Ascending aorta (tissue), 2 donors: ENCODE data around the gene DHX38. TPM values are rescaled to one million over a fixed set of nuclear protein-coding genes. Genes with fewer than 3 reads are reported as not detected.

Experiments
- DNase-seq, 2 donors: peaks; one replicate each; pipeline ENCODE4 v3.0.0-alpha.2; 2019; ENCODE audit warnings: low spot score in 2 of 2
- H3K27ac ChIP-seq, 2 donors: fragments of 200-600 bp; sonication (generic); one replicate each; pipeline ENCODE4 v1.5.1; 2016 to 2017; ENCODE audit warnings: mild to moderate bottlenecking in 1 of 2
- H3K27me3 ChIP-seq: fragments of 200-600 bp; sonication (generic); one replicate; pipeline ENCODE4 v1.5.1; 2017
- H3K36me3 ChIP-seq, 2 donors: fragments of 200-600 bp; sonication (generic); one replicate each; pipeline ENCODE4 v1.5.1; 2016
- H3K4me1 ChIP-seq, 2 donors: fragments of 200-600 bp; sonication (generic); one replicate each; pipeline ENCODE4 v1.5.1; 2016 to 2017; ENCODE audit warnings: mild to moderate bottlenecking in 1 of 2
- H3K4me3 ChIP-seq, 2 donors: fragments of 200-600 bp; sonication (generic); one replicate each; pipeline ENCODE4 v1.5.1; 2016 to 2017; ENCODE audit warnings: mild to moderate bottlenecking in 1 of 2
- H3K9me3 ChIP-seq, 2 donors: fragments of 200-600 bp; sonication (generic); one replicate each; pipeline ENCODE4 v1.5.1; 2016
- CTCF ChIP-seq, 3 experiments: fragments of 200-600 bp in 2 of 3; fragments of 450-650 bp in 1 of 3; sonication (generic) in 2 of 3; IDR thresholded peaks; one replicate each; pipeline ENCODE4 v1.5.1; 2016 to 2019; ENCODE audit warnings: antibody characterized with exemption in 3 of 3, mild to moderate bottlenecking in 1 of 3, moderate library complexity in 1 of 3
- intact Hi-C: fragments of 100-400 bp; cut with DNase I; formaldehyde crosslinking; loops from one replicate; pipeline ENCODE4 v1.15.1; 2023
- total RNA-seq: library from RNA; depleted of rRNA; stranded (reverse); fragments of >200 nt; gene quantifications from one replicate; pipeline ENCODE4 v1.1.0, GENCODE V29; 2016

DHX38 gene
- total RNA-seq, 1 donor from 2014 or later: 11.7 TPM

DNA sequence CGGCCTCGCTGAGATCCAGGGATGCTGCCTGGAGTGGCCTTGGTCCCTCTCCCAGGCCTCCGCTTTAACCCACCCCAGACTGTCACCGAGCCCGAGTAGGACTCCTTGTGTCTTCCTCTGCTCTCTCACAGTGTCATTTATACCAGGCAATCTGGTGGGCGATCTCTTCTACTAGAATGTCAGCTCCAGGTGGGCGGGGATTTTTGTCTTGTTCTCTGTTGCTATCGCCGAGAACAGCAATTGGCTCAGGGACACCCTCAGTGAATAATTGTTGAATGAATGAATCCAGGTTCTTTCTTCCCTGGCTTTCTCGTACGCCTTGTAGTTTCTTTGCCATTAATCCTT, 591 bp downstream of the DHX38 start:
- TF ChIP-seq CTCF (IDR thresholded peaks at IDR 0.05): no peak
- Histone ChIP-seq H3K27ac (peak overlapping the region; percentile 84 to 92), H3K9me3 (no peaks in the 10 kb centered on the region), H3K4me3 (peak overlapping the region; percentile 75 to 87), H3K36me3 (peaks cover 29 to 43% of the 10 kb centered on the region in 2 donors), H3K4me1 (peaks cover 12 to 25% of the 10 kb centered on the region in 2 donors), H3K27me3 (no peaks in the 10 kb centered on the region)
- DNase-seq: no peak
- intact Hi-C loops: loop anchor here (5.0 to 10.0 kb wide), 2 partner anchors 369 to 527 kb away; partner anchors contain the start of gene PHLPP2

- H3K27me3 ChIP-seq: no peaks in the 10 kb centered on the region
- H3K36me3 ChIP-seq: peaks cover 74 to 79% of the 10 kb centered on the region in 2 donors
- TF ChIP-seq CTCF (IDR thresholded peaks at IDR 0.05): no peak
- DNase-seq: no peak
- no peaks in the 10 kb centered on the region for H3K9me3 ChIP-seq
- H3K4me3 ChIP-seq: no peak overlapping the region
- H3K4me1 ChIP-seq: peaks cover 9 to 11% of the 10 kb centered on the region in 2 donors
- intact Hi-C loops: loop anchor here (2.0 to 10.0 kb wide), 2 partner anchors 32 to 374 kb away; partner anchors contain the start of gene PHLPP2
- H3K27ac ChIP-seq: no peak overlapping the region
Observed at GRCh38 chr16:72098936-72099335, 5.3 kb downstream of the DHX38 start.

DNA sequence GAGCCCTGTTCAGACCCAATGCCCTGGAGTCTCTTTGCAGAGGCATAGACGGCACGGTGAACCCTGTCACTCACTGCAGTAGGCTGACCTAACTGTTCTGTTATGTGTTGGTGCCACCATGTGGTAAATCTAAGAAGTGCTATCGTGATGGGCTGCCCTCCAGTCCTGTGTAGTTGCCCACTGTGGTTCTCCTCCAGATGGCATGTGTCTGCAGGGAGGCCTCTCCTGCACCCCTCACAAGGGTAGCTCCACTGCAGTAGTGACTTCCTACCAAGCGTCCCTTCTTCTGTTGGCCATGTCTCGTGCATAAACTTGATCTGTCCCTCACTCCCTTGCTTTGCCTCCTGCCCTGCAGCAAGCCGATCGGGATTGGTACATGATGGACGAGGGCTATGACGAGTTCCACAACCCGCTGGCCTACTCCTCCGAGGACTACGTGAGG, 5.8 kb downstream of the DHX38 start:
- H3K27me3 ChIP-seq: no peaks in the 10 kb centered on the region
- H3K4me1 ChIP-seq: peaks cover 8 to 10% of the 10 kb centered on the region in 2 donors
- no peaks in the 10 kb centered on the region for H3K9me3 ChIP-seq
- TF ChIP-seq CTCF (IDR thresholded peaks at IDR 0.05): peak in 2 of 3 experiments; percentile 34 to 43
- no peak overlapping the region for H3K4me3 ChIP-seq
- no peak for DNase-seq
- H3K27ac ChIP-seq: no peak overlapping the region
- peaks cover 79 to 84% of the 10 kb centered on the region in 2 donors for H3K36me3 ChIP-seq
- intact Hi-C loops: loop anchor here (2.0 to 10.0 kb wide), 2 partner anchors 33 to 375 kb away; partner anchors contain the start of gene PHLPP2

GRCh38 chr16:72101195-72101594, 7.5 kb downstream of the DHX38 start:
- no peaks in the 10 kb centered on the region for H3K9me3 ChIP-seq

DNA sequence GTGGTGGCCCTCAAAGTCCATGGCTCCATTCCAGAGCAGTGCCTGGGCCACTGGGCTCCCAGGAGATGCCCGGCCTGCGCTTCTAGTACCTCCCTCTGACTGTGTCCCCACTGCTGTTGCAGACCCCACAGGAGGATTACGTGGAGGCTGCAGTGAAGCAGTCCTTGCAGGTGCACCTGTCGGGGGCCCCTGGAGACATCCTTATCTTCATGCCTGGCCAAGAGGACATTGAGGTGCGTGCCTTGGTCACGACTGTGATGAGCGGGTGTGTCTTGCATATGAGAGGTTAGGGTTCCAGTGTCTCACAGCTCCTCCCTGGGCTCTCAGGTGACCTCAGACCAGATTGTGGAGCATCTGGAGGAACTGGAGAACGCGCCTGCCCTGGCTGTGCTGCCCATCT, 11.3 kb downstream of the DHX38 start:
- Histone ChIP-seq H3K4me1 (no peaks in the 10 kb centered on the region), H3K4me3 (no peak overlapping the region), H3K27ac (no peak overlapping the region), H3K36me3 (peaks cover 100% of the 10 kb centered on the region in 2 donors), H3K9me3 (no peaks in the 10 kb centered on the region), H3K27me3 (no peaks in the 10 kb centered on the region)
- intact Hi-C loops: no loop called here
- no peak for TF ChIP-seq CTCF (IDR thresholded peaks at IDR 0.05)
- DNase-seq: no peak

More at GRCh38 chr16:72101195-72101594, 7.5 kb downstream of the DHX38 start:
- H3K27ac ChIP-seq: no peak overlapping the region
- no peak overlapping the region for H3K4me3 ChIP-seq
- H3K27me3 ChIP-seq: no peaks in the 10 kb centered on the region
- DNase-seq: no peak
- H3K36me3 ChIP-seq: peaks cover 95 to 100% of the 10 kb centered on the region in 2 donors
- no peaks in the 10 kb centered on the region for H3K4me1 ChIP-seq
- intact Hi-C loops: no loop called here
- no peak for TF ChIP-seq CTCF (IDR thresholded peaks at IDR 0.05)

DNA sequence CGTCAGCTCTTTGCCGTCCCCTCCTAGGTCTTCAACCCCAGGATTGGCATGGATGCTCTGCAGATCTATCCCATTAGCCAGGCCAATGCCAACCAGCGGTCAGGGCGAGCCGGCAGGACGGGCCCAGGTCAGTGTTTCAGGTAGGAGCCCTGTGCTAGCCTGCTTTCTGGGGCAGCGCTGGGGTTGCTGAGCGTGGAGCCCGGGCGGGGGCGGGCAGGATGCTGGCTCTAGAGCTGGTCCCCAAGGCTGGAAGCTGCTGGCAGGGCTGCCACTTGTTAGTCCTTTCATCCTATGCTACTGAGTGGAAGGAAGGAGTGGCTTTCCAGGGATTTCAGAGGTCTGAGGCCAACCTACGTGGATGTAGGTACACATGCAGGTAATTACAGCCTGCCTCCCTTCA, 12.3 kb downstream of the DHX38 start:
- intact Hi-C loops: no loop called here
- Histone ChIP-seq H3K27ac (no peak overlapping the region), H3K4me3 (no peak overlapping the region), H3K36me3 (peaks cover 100% of the 10 kb centered on the region in 2 donors), H3K27me3 (no peaks in the 10 kb centered on the region), H3K4me1 (no peaks in the 10 kb centered on the region), H3K9me3 (no peaks in the 10 kb centered on the region)
- no peak for TF ChIP-seq CTCF (IDR thresholded peaks at IDR 0.05)
- DNase-seq: no peak
